ENCODE results near the gene NMRAL1.

- TF ChIP-seq CTCF (IDR thresholded peaks at IDR 0.05) (no peak), POLR2A (IDR thresholded peaks at IDR 0.05) (no peak)
These were observed 39.5 kb upstream of the NMRAL1 start for GRCh38 chr16:4513881-4514280.

All from Peyer's patch (tissue), 4 donors.